Measurements from ENCODE around the gene CD177.

DNA sequence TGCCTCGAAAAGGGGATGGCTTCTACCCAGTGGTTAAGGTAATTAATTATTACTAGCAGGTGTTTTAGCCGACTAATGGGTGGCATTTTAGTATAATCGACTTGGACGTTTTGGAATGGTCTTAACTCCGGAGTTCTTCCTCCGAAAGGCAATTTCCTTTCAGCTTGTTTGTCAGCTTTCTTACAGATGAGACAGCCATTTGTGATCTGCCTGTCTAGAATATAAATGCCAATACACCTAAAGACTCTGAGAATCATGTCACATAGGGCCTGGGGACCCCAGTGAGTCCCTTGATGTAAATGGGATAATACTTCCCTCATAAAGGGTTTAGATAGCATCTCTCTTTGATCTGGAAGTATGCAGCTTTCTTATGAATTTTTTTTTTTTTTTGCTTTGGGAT, 42.2 kb upstream of the CD177 start:
- TF ChIP-seq RELA (CRISPR knock-in tag; IDR thresholded peaks at IDR 0.05; ENCODE audit: borderline replicate concordance) (no peak), CTCF (IDR thresholded peaks at IDR 0.05) (no peak), FOXP1 (CRISPR knock-in tag; IDR thresholded peaks at IDR 0.05; ENCODE audit: borderline replicate concordance) (no peak), ZNF138 (CRISPR knock-in tag; conservative IDR thresholded peaks at IDR 0.05) (no peak), SMAD3 (CRISPR knock-in tag; IDR thresholded peaks at IDR 0.05; ENCODE audit: borderline replicate concordance) (no peak), ZNF232 (CRISPR knock-in tag; IDR thresholded peaks at IDR 0.05) (no peak), TEAD1 (CRISPR knock-in tag; IDR thresholded peaks at IDR 0.05) (no peak), AFF4 (CRISPR knock-in tag; IDR thresholded peaks at IDR 0.05; ENCODE audit: borderline replicate concordance) (no peak), CREB1 (CRISPR knock-in tag; IDR thresholded peaks at IDR 0.05) (no peak), NR1H2 (CRISPR knock-in tag; IDR thresholded peaks at IDR 0.05) (no peak)
